Spleen (tissue), 11 donors: ENCODE measurements around the gene KIF3A. TPM values are rescaled to one million over a fixed set of nuclear protein-coding genes. Genes with fewer than 3 reads are reported as not detected.

Experiments used
- DNase-seq: peaks from one replicate; pipeline ENCODE4 v3.0.0-alpha.2; 2020
- H3K27ac ChIP-seq, 8 donors: fragments of 200-600 bp; sonication (generic) in 7 of 8; 1 replicate in 4 of 8; 2 replicates in 4 of 8; pipeline versions ENCODE4 v1.5.0 to v1.8.0; 2016 to 2021; ENCODE audit warnings: inconsistent platforms in 4 of 8, mild to moderate bottlenecking in 4 of 8, moderate library complexity in 1 of 8
- H3K27me3 ChIP-seq, 7 donors: fragments of 200-600 bp; sonication (generic) in 6 of 7; replicated peaks in 1 of 7; 1 replicate in 4 of 7; 2 replicates in 3 of 7; pipeline versions ENCODE4 v1.5.0 to v1.8.0; 2016 to 2021; ENCODE audit warnings: inconsistent platforms in 3 of 7, mild to moderate bottlenecking in 1 of 7
- H3K36me3 ChIP-seq, 6 donors: fragments of 200-600 bp; sonication (generic) in 5 of 6; 1 replicate in 4 of 6; 2 replicates in 2 of 6; pipeline versions ENCODE4 v1.5.0 to v1.8.0; 2016 to 2021; ENCODE audit warnings: inconsistent platforms in 2 of 6
- H3K4me1 ChIP-seq, 6 donors: fragments of 200-600 bp; sonication (generic) in 5 of 6; 1 replicate in 3 of 6; 2 replicates in 3 of 6; pipeline versions ENCODE4 v1.5.0 to v1.8.0; 2016 to 2021; ENCODE audit warnings: inconsistent platforms in 3 of 6
- H3K4me3 ChIP-seq, 8 donors: fragments of 200-600 bp; sonication (generic) in 7 of 8; 1 replicate in 4 of 8; 2 replicates in 4 of 8; pipeline versions ENCODE4 v1.5.0 to v1.8.0; 2016 to 2021; ENCODE audit warnings: inconsistent platforms in 4 of 8, mild to moderate bottlenecking in 4 of 8, moderate library complexity in 2 of 8
- H3K9me3 ChIP-seq, 8 donors: fragments of 200-600 bp; sonication (generic) in 7 of 8; 1 replicate in 4 of 8; 2 replicates in 4 of 8; pipeline versions ENCODE4 v1.5.0 to v1.8.0; 2016 to 2021; ENCODE audit warnings: inconsistent platforms in 4 of 8
- CTCF ChIP-seq, 11 experiments: fragments of 200-600 bp in 7 of 11; fragments of 450-650 bp in 4 of 11; sonication (generic) in 4 of 11; IDR thresholded peaks in 8 of 11; conservative IDR thresholded peaks in 3 of 11; 1 replicate in 7 of 11; 2 replicates in 4 of 11; pipeline versions ENCODE4 v1.4.0 to v1.8.0; 2016 to 2021; ENCODE audit warnings: antibody characterized with exemption in 11 of 11, inconsistent platforms in 4 of 11, mild to moderate bottlenecking in 1 of 11
- POLR2A ChIP-seq, 3 donors: fragments of 450-650 bp; IDR thresholded peaks; one replicate each; pipeline ENCODE4 v1.5.1; 2017; ENCODE audit warnings: antibody characterized with exemption in 3 of 3, mild to moderate bottlenecking in 1 of 3
- POLR2AphosphoS5 ChIP-seq, 3 donors: sonication (generic); formaldehyde crosslinking; IDR thresholded peaks; one replicate each; pipeline ENCODE4 v1.5.1; 2017; ENCODE audit warnings: antibody characterized with exemption in 3 of 3
- WGBS, 5 donors: extraction: QIAGEN DNeasy Blood & Tissue Kit in 3 of 5; methylation state at CpG; one replicate each; pipeline versions ENCODE4 v1.1.5 to v1.1.7; 2013 to 2018; 5-methylcytosine and 5-hydroxymethylcytosine counted together
- intact Hi-C: fragments of 100-400 bp; cut with DNase I; formaldehyde crosslinking; loops from one replicate; pipeline ENCODE4 v1.15.0; 2023; ENCODE audit warnings: low total_unique reads
- polyA plus RNA-seq, 3 donors: library from polyadenylated mRNA; stranded (reverse); fragments of 200-250 nt; gene quantifications; one replicate each; pipeline ENCODE4 v1.2.1, GENCODE V29; 2013
- total RNA-seq, 7 donors: library from RNA; depleted of rRNA in 3 of 7; stranded (reverse); fragments of >200 nt in 3 of 7; fragmentation: NEBNext Ultra II Directional in 4 of 7; extraction: Animal tissue kit (Norgen Biotek cat#: 25700) in 4 of 7; gene quantifications; one replicate each; pipeline versions ENCODE4 v1.1.0 to v1.2.1, GENCODE V29; 2016 to 2021
- donor health status: healthy with polysubstance abuse.
- donor health status: DM: no; HTN: no; CAD: no; lungs with moderate emphysema.
- donor health status: DM: no; HTN: no; CAD: no.
- donor health status: Bipolar disorder and iron deficiency.
- donor health status: healthy.
- donor health status: DM: no; HTN: no; CAD: no.
- donor health status: DM: yes; HTN: yes; CAD: no.

Gene KIF3A
- total and polyA plus RNA-seq, 10 donors = 1.3 to 10.7 (median 6.7) TPM

GRCh38 chr5:132661231-132662003, 75.9 kb downstream of the KIF3A start:
- Histone ChIP-seq H3K36me3 (no peaks in the 10 kb centered on the region), H3K4me3 (no peak overlapping the region), H3K9me3 (no peaks in the 10 kb centered on the region), H3K4me1 (peaks cover 1 to 28% (median 11%) of the 10 kb centered on the region in 6 donors), H3K27ac (no peak overlapping the region), H3K27me3 (peaks cover 1 to 22% (median 9%) of the 10 kb centered on the region in 7 donors)
- intact Hi-C loops = no loop called here
- 68 to 77% (median 72%) methylated on average over 11 to 12 of the region's 12 CpGs for whole genome bisulfite sequencing, 5 donors
- no peak for TF ChIP-seq POLR2AphosphoS5 (IDR thresholded peaks at IDR 0.05)
- no peak for TF ChIP-seq CTCF (IDR thresholded peaks at IDR 0.05 in 8 of 11, conservative IDR thresholded peaks at IDR 0.05 in 3 of 11)
- no peak for TF ChIP-seq POLR2A (IDR thresholded peaks at IDR 0.05)
- DNase-seq = no peak

- intact Hi-C loops = no loop called here
- Histone ChIP-seq H3K27me3 (peaks cover 3 to 38% (median 24%) of the 10 kb centered on the region in 7 donors), H3K36me3 (no peaks in the 10 kb centered on the region), H3K4me3 (no peak overlapping the region), H3K27ac (no peak overlapping the region), H3K4me1 (peaks cover 7 to 36% (median 21%) of the 10 kb centered on the region in 6 donors), H3K9me3 (no peaks in the 10 kb centered on the region)
- no peak for TF ChIP-seq POLR2A (IDR thresholded peaks at IDR 0.05)
- no peak for TF ChIP-seq CTCF (IDR thresholded peaks at IDR 0.05 in 8 of 11, conservative IDR thresholded peaks at IDR 0.05 in 3 of 11)
- TF ChIP-seq POLR2AphosphoS5 (IDR thresholded peaks at IDR 0.05) = no peak
- DNase-seq = no peak
- WGBS, 5 donors = 86 to 91% (median 88%) methylated on average over 18 to 23 of the region's 23 CpGs
These were observed 77.5 kb downstream of the KIF3A start for GRCh38 chr5:132659598-132660493.

GRCh38 chr5:132658381-132659302, 78.7 kb downstream of the KIF3A start:
- DNase-seq = no peak
- 86 to 94% (median 90%) methylated on average over 9 of the region's 9 CpGs for WGBS, 5 donors
- H3K4me1 ChIP-seq = peaks cover 7 to 28% (median 19%) of the 10 kb centered on the region in 6 donors

More at GRCh38 chr5:132658381-132659302, 78.7 kb downstream of the KIF3A start:
- peaks cover 3 to 50% (median 32%) of the 10 kb centered on the region in 7 donors for H3K27me3 ChIP-seq
- intact Hi-C loops = no loop called here
- TF ChIP-seq POLR2AphosphoS5 (IDR thresholded peaks at IDR 0.05) = no peak
- no peak for TF ChIP-seq CTCF (IDR thresholded peaks at IDR 0.05 in 8 of 11, conservative IDR thresholded peaks at IDR 0.05 in 3 of 11)
- TF ChIP-seq POLR2A (IDR thresholded peaks at IDR 0.05) = no peak
- no peaks in the 10 kb centered on the region for H3K9me3 ChIP-seq
- no peak overlapping the region for H3K4me3 ChIP-seq
- no peaks in the 10 kb centered on the region for H3K36me3 ChIP-seq
- no peak overlapping the region for H3K27ac ChIP-seq
